CD8-positive, alpha-beta memory T cell (primary cell): ENCODE data around the gene TMEM181. TPM values are rescaled to one million over a fixed set of nuclear protein-coding genes. Genes with fewer than 3 reads are reported as not detected.
"Not testable (repeated sequence)": the region's sequence is repeated elsewhere in the genome, so short reads cannot be mapped to it uniquely, and the experiment has no call there.

Experiments used
- CTCF ChIA-PET: fragments of 350-600 bp; sonication (Branson Sonifier 250); formaldehyde crosslinking; loops from one replicate; lab custom pipeline; 2021; ENCODE audit warnings: antibody characterized with exemption; lab: Charles Lee
- POLR2A ChIA-PET: fragments of 350-600 bp; sonication (Branson Sonifier 250); formaldehyde crosslinking; loops from one replicate; lab custom pipeline; 2021; ENCODE audit warnings: antibody characterized with exemption; lab: Charles Lee
- DNase-seq, 5 donors: peaks; one replicate each; pipeline versions ENCODE4 v3.0.0 to v3.0.0-alpha.2; 2020 to 2022; ENCODE audit warnings: mixed read lengths in 1 of 5
- H3K27ac ChIP-seq: one replicate; pipeline ENCODE4 v1.7.0; 2013; ENCODE audit warnings: low read depth, mild to moderate bottlenecking, low read length, moderate library complexity
- H3K27me3 ChIP-seq: 2 replicates; pipeline ENCODE4 v1.7.0; 2013; ENCODE audit warnings: low read length, mild to moderate bottlenecking; ENCODE audit not compliant: insufficient read depth, poor library complexity, severe bottlenecking
- H3K36me3 ChIP-seq: 2 replicates; pipeline ENCODE4 v1.7.0; 2013; ENCODE audit warnings: mild to moderate bottlenecking, low read length, moderate library complexity; ENCODE audit not compliant: insufficient read depth
- H3K4me1 ChIP-seq: 2 replicates; pipeline ENCODE4 v1.7.0; 2013; ENCODE audit warnings: mild to moderate bottlenecking, low read length, moderate library complexity; ENCODE audit not compliant: insufficient read depth
- H3K4me3 ChIP-seq: 2 replicates; pipeline ENCODE4 v1.7.0; 2013; ENCODE audit warnings: mild to moderate bottlenecking, low read length
- H3K9me3 ChIP-seq: 2 replicates; pipeline ENCODE4 v1.7.0; 2013; ENCODE audit warnings: mild to moderate bottlenecking, low read length
- H3K27ac Mint-ChIP-seq, 8 donors: one replicate each; pipeline ENCODE4 v1.8.0; 2020 to 2021; ENCODE audit warnings: mixed read lengths in 8 of 8, mild to moderate bottlenecking in 6 of 8, inconsistent platforms in 3 of 8, moderate library complexity in 3 of 8
- H3K27me3 Mint-ChIP-seq, 2 donors: one replicate each; pipeline ENCODE4 v1.8.0; 2020 to 2021; ENCODE audit warnings: mixed read lengths in 2 of 2, mild to moderate bottlenecking in 1 of 2, moderate library complexity in 1 of 2
- H3K36me3 Mint-ChIP-seq, 3 donors: one replicate each; pipeline ENCODE4 v1.8.0; 2020 to 2021; ENCODE audit warnings: mixed read lengths in 3 of 3, inconsistent platforms in 1 of 3, mild to moderate bottlenecking in 1 of 3
- H3K4me1 Mint-ChIP-seq, 3 donors: one replicate each; pipeline ENCODE4 v1.8.0; 2020 to 2021; ENCODE audit warnings: mixed read lengths in 3 of 3, inconsistent platforms in 1 of 3, mild to moderate bottlenecking in 1 of 3
- H3K4me3 Mint-ChIP-seq, 7 donors: one replicate each; pipeline ENCODE4 v1.8.0; 2020 to 2021; ENCODE audit warnings: mixed read lengths in 7 of 7, mild to moderate bottlenecking in 6 of 7, moderate library complexity in 4 of 7, inconsistent platforms in 2 of 7
- H3K9me3 Mint-ChIP-seq, 5 donors: one replicate each; pipeline ENCODE4 v1.8.0; 2020 to 2022; ENCODE audit warnings: mixed read lengths in 5 of 5, mild to moderate bottlenecking in 3 of 5, moderate library complexity in 2 of 5, inconsistent platforms in 1 of 5
- polyA plus RNA-seq: library from polyadenylated mRNA; unstranded; fragments of 300-500 nt; fragmentation: Illumina TruSeq; gene quantifications from one replicate; pipeline ENCODE4 v1.2.3, GENCODE V29; 2021
- total RNA-seq, 2 experiments: library from RNA; stranded (reverse); gene quantifications; one replicate each; pipeline ENCODE4 v1.2.3, GENCODE V29; 2021

TMEM181 gene
- total and polyA plus RNA-seq, 3 experiments from 2014 or later, result 11.2 to 16.6 (median 16.0) TPM

- H3K36me3 ChIP-seq, result no peaks in the 10 kb centered on the region
- peaks cover 25% of the 10 kb centered on the region for H3K4me1 ChIP-seq
- Mint-ChIP-seq H3K36me3 (peaks cover 0 to 2% (median 0%) of the 10 kb centered on the region in 3 donors), H3K4me1 (peaks cover 37 to 45% (median 45%) of the 10 kb centered on the region in 3 donors), H3K27me3 (peaks cover 9 to 14% of the 10 kb centered on the region in 2 donors), H3K9me3 (peaks cover 0 to 2% (median 0%) of the 10 kb centered on the region in 5 donors), H3K27ac (peak overlapping the region; percentile 8 to 91 (median 70)), H3K4me3 (peak overlapping the region; percentile 76 to 90 (median 85))
- ChIA-PET POLR2A (interaction anchor here (0.9 kb wide), 1 partner anchor 18 kb away, joined by 3 read pairs; no protein-coding TSS in a partner anchor), CTCF (interaction anchor here (0.6 to 2.9 kb wide), 9 partner anchors 9 to 304 kb away, joined by 3 to 17 read pairs (median 3); no protein-coding TSS in a partner anchor)
- H3K27ac ChIP-seq, result no peak overlapping the region
- peak overlapping the region; percentile 46 for H3K4me3 ChIP-seq
- DNase-seq, result peak; percentile 10 to 63 (median 26)
- H3K9me3 ChIP-seq, result no peaks in the 10 kb centered on the region
- peaks cover 4% of the 10 kb centered on the region for H3K27me3 ChIP-seq
Measured at GRCh38 chr6:158518191-158519127, 41.4 kb upstream of the TMEM181 start.

DNA sequence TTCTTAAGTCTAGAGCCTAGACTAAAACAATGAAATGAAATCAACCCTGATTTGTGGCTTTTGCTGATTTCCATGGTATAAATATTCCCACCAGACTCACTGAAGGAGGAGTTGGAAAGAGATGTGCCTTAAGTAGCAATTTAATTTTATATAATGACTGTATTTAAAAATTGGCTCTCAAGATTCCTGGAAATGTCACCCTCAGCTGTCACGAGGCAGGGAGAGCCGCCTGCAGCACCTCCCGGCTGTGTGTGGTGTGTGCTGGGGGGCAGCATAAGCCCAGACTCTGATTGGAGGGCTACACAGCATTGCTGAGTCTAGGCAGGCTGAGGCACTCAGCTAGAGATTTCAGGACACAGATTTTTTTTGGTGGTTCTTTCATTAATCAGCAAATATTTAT lies 40.6 kb upstream of the TMEM181 start:
- H3K9me3 ChIP-seq, result no peaks in the 10 kb centered on the region
- H3K4me3 ChIP-seq, result no peak overlapping the region
- H3K36me3 ChIP-seq, result no peaks in the 10 kb centered on the region
- Mint-ChIP-seq H3K27me3 (peaks cover 16 to 18% of the 10 kb centered on the region in 2 donors), H3K36me3 (peaks cover 0 to 6% (median 0%) of the 10 kb centered on the region in 3 donors), H3K4me1 (peaks cover 29 to 36% (median 36%) of the 10 kb centered on the region in 3 donors), H3K27ac (no peak overlapping the region), H3K9me3 (peaks cover 0 to 3% (median 0%) of the 10 kb centered on the region in 5 donors), H3K4me3 (no peak overlapping the region)
- peaks cover 17% of the 10 kb centered on the region for H3K4me1 ChIP-seq
- no peak overlapping the region for H3K27ac ChIP-seq
- ChIA-PET CTCF (interaction anchor here (0.6 to 2.9 kb wide), 8 partner anchors 10 to 305 kb away, joined by 3 to 17 read pairs (median 4); no protein-coding TSS in a partner anchor), POLR2A (no interaction called here)
- no peak for DNase-seq
- peaks cover 8% of the 10 kb centered on the region for H3K27me3 ChIP-seq

DNA sequence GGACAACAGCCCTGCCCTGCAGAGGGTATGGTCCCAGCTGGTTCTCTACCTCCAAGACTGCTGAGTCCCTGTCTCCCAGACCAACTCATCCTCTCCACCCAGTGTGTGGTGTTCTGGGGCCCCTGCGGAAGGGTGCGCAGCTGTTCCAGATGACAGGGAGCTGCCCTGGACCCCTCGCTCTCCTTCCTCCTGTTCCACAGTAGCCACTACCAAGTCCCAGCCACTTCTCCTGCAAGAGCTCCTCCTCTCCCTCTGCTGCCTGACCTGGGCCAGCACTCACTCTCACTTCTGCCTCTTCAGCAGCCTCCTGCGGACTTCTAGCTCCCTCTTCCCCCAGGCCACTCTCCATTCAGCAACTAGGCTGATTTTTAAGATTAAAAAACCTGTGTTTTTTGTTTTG lies 40.1 kb upstream of the TMEM181 start:
- DNase-seq, result no peak
- Histone ChIP-seq H3K27me3 (peaks cover 9% of the 10 kb centered on the region), H3K27ac (no peak overlapping the region), H3K36me3 (no peaks in the 10 kb centered on the region), H3K4me3 (no peak overlapping the region), H3K9me3 (no peaks in the 10 kb centered on the region), H3K4me1 (peaks cover 12% of the 10 kb centered on the region)
- Mint-ChIP-seq H3K4me3 (no peak overlapping the region), H3K27ac (peak overlapping the region in 1 of 8 donors; percentile 81), H3K4me1 (peaks cover 24 to 32% (median 32%) of the 10 kb centered on the region in 3 donors), H3K9me3 (peaks cover 0 to 3% (median 0%) of the 10 kb centered on the region in 5 donors), H3K27me3 (peaks cover 18 to 22% of the 10 kb centered on the region in 2 donors), H3K36me3 (peaks cover 0 to 6% (median 0%) of the 10 kb centered on the region in 3 donors)
- POLR2A ChIA-PET, result no interaction called here
- CTCF ChIA-PET, result interaction anchor here (2.0 to 2.9 kb wide), 2 partner anchors 27 to 299 kb away, joined by 6 to 17 read pairs; no protein-coding TSS in a partner anchor

DNA sequence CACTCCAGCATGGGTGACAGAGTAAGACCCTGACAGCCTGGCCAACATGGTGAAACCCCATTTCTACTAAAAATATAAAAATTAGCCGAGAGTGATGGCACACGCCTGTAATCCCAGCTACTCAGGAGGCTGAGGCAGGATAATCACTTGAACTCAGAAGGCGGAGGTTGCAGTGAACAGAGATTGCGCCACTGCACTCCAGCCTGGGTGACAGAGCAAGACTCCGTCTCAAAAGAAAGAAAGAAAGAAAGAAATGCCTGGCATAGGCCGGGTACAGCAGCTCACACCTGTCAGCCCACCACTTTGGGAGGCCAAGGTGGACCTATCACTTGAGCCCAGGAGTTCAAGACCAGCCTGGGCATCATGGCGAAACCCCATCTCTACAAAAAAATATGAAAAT lies 38.9 kb upstream of the TMEM181 start:
- H3K27ac Mint-ChIP-seq, H3K9me3 ChIP-seq, H3K36me3 ChIP-seq, DNase-seq, H3K9me3 Mint-ChIP-seq, H3K4me3 ChIP-seq, H3K4me3 Mint-ChIP-seq, H3K27ac ChIP-seq, POLR2A ChIA-PET: not testable (repeated sequence)
- peaks cover 23 to 32% of the 10 kb centered on the region in 2 donors for H3K27me3 Mint-ChIP-seq
- CTCF ChIA-PET, result interaction anchor here (2.9 kb wide), 1 partner anchor 300 kb away, joined by 17 read pairs; no protein-coding TSS in a partner anchor
- H3K36me3 Mint-ChIP-seq, result peaks cover 0 to 14% (median 0%) of the 10 kb centered on the region in 3 donors
- Histone ChIP-seq H3K27me3 (peaks cover 18% of the 10 kb centered on the region), H3K4me1 (peaks cover 11% of the 10 kb centered on the region)
- H3K4me1 Mint-ChIP-seq, result peaks cover 14 to 21% (median 20%) of the 10 kb centered on the region in 3 donors

DNA sequence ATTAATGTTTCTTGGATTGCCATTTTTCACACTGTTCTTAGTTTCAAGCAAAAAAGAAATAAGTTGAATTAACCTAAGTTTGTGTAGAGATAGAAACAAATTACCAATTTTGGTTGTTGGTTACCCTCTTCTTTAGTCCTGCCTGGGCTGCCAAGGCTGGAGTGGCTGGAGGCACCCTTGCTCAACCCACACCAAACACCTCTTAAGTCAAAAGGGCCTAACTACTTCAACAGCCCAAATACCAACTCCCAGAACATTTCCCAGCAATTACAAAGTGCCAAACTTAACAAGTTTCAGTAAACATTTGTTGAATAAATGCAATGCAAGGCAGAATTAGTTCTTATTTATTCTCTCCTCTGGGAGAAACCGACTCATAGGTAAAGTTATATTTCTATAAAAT lies 38.1 kb upstream of the TMEM181 start:
- peaks cover 0 to 7% (median 3%) of the 10 kb centered on the region in 5 donors for H3K9me3 Mint-ChIP-seq
- ChIA-PET CTCF (no interaction called here), POLR2A (no interaction called here)
- H3K9me3 ChIP-seq, result no peaks in the 10 kb centered on the region
- H3K27me3 ChIP-seq, result peaks cover 18% of the 10 kb centered on the region
- peaks cover 0 to 17% (median 0%) of the 10 kb centered on the region in 3 donors for H3K36me3 Mint-ChIP-seq
- H3K4me1 Mint-ChIP-seq, result peaks cover 13 to 19% (median 16%) of the 10 kb centered on the region in 3 donors
- H3K27ac Mint-ChIP-seq, result no peak overlapping the region
- H3K4me3 ChIP-seq, result no peak overlapping the region
- DNase-seq, result no peak
- peaks cover 21 to 38% of the 10 kb centered on the region in 2 donors for H3K27me3 Mint-ChIP-seq
- H3K4me3 Mint-ChIP-seq, result no peak overlapping the region
- no peak overlapping the region for H3K27ac ChIP-seq
- no peaks in the 10 kb centered on the region for H3K36me3 ChIP-seq
- H3K4me1 ChIP-seq, result peaks cover 11% of the 10 kb centered on the region

- Histone ChIP-seq H3K27ac (no peak overlapping the region), H3K27me3 (peaks cover 16% of the 10 kb centered on the region), H3K9me3 (no peaks in the 10 kb centered on the region), H3K4me1 (peaks cover 4% of the 10 kb centered on the region), H3K36me3 (no peaks in the 10 kb centered on the region), H3K4me3 (no peak overlapping the region)
- DNase-seq, result no peak
- Mint-ChIP-seq H3K9me3 (peaks cover 3 to 14% (median 9%) of the 10 kb centered on the region in 5 donors), H3K27ac (no peak overlapping the region), H3K36me3 (peaks cover 0 to 21% (median 0%) of the 10 kb centered on the region in 3 donors), H3K4me3 (no peak overlapping the region), H3K27me3 (peaks cover 26 to 47% of the 10 kb centered on the region in 2 donors), H3K4me1 (peaks cover 9 to 14% (median 11%) of the 10 kb centered on the region in 3 donors)
- ChIA-PET CTCF (no interaction called here), POLR2A (no interaction called here)
Measured at GRCh38 chr6:158522616-158523015, 37.3 kb upstream of the TMEM181 start.

GRCh38 chr6:158524311-158524710 lies 35.6 kb upstream of the TMEM181 start:
- no peaks in the 10 kb centered on the region for H3K36me3 ChIP-seq
- no peak overlapping the region for H3K27ac Mint-ChIP-seq
- no peaks in the 10 kb centered on the region for H3K4me1 Mint-ChIP-seq
- ChIA-PET CTCF (no interaction called here), POLR2A (no interaction called here)
- DNase-seq, result no peak
- H3K9me3 Mint-ChIP-seq, result peaks cover 6 to 22% (median 15%) of the 10 kb centered on the region in 5 donors
- H3K4me1 ChIP-seq, result no peaks in the 10 kb centered on the region
- H3K4me3 ChIP-seq, result no peak overlapping the region
- no peak overlapping the region for H3K4me3 Mint-ChIP-seq
- H3K27ac ChIP-seq, result no peak overlapping the region
- peaks cover 15% of the 10 kb centered on the region for H3K27me3 ChIP-seq
- H3K36me3 Mint-ChIP-seq, result peaks cover 0 to 24% (median 0%) of the 10 kb centered on the region in 3 donors
- peaks cover 31 to 57% of the 10 kb centered on the region in 2 donors for H3K27me3 Mint-ChIP-seq
- no peaks in the 10 kb centered on the region for H3K9me3 ChIP-seq
